H9 (cell line): ENCODE measurements around the gene KLHL20. TPM values are rescaled to one million over a fixed set of nuclear protein-coding genes. Genes with fewer than 3 reads are reported as not detected.

Source experiments
- DNase-seq: peaks from one replicate; pipeline ENCODE4 v3.0.0-alpha.2; 2017
- H2AFZ ChIP-seq: one replicate; pipeline ENCODE4 v1.6.1; 2013; ENCODE audit warnings: mild to moderate bottlenecking, low read length, control low read depth, moderate library complexity
- H2AK5ac ChIP-seq: 2 replicates; pipeline ENCODE4 v1.6.1; 2013; ENCODE audit warnings: low read length, control low read depth, mixed read lengths; ENCODE audit not compliant: insufficient read length
- H2BK120ac ChIP-seq: one replicate; pipeline ENCODE4 v1.6.1; 2013; ENCODE audit warnings: low read depth, mild to moderate bottlenecking, low read length, control low read depth, inconsistent platforms; ENCODE audit not compliant: poor library complexity, severe bottlenecking
- H2BK12ac ChIP-seq: 2 replicates; pipeline ENCODE4 v1.6.1; 2013; ENCODE audit warnings: low read length, control low read depth, mixed read lengths, low read depth; ENCODE audit not compliant: insufficient read length
- H2BK15ac ChIP-seq: 2 replicates; pipeline ENCODE4 v1.6.1; 2013; ENCODE audit warnings: low read depth, low read length, control low read depth
- H2BK20ac ChIP-seq: one replicate; pipeline ENCODE4 v1.6.1; 2013; ENCODE audit warnings: low read depth, mild to moderate bottlenecking, low read length, control low read depth, inconsistent platforms; ENCODE audit not compliant: poor library complexity, severe bottlenecking
- H2BK5ac ChIP-seq: 2 replicates; pipeline ENCODE4 v1.6.1; 2013; ENCODE audit warnings: low read length, control low read depth, mixed read lengths; ENCODE audit not compliant: insufficient read length
- H3K14ac ChIP-seq: 2 replicates; pipeline ENCODE4 v1.6.1; 2013; ENCODE audit warnings: low read length, control low read depth; ENCODE audit not compliant: insufficient read depth
- H3K18ac ChIP-seq: 2 replicates; pipeline ENCODE4 v1.6.1; 2013; ENCODE audit warnings: low read depth, mild to moderate bottlenecking, mixed read lengths, low read length, control low read depth; ENCODE audit not compliant: insufficient read length
- H3K23ac ChIP-seq: 2 replicates; pipeline ENCODE4 v1.6.1; 2013; ENCODE audit warnings: low read length, control low read depth, mixed read lengths, low read depth; ENCODE audit not compliant: insufficient read length
- H3K23me2 ChIP-seq: 2 replicates; pipeline ENCODE4 v1.6.1; 2013; ENCODE audit warnings: low read depth, mild to moderate bottlenecking, mixed read lengths, low read length, control low read depth; ENCODE audit not compliant: insufficient read length, poor library complexity, severe bottlenecking
- H3K27ac ChIP-seq: 2 replicates; pipeline ENCODE4 v1.5.1; 2013; ENCODE audit warnings: low read length, control low read depth, mixed read lengths, low read depth; ENCODE audit not compliant: insufficient read length
- H3K27me3 ChIP-seq: 2 replicates; pipeline ENCODE4 v1.6.1; 2013; ENCODE audit warnings: low read length, control low read depth, inconsistent platforms; ENCODE audit not compliant: insufficient read depth
- H3K4ac ChIP-seq: 2 replicates; pipeline ENCODE4 v1.6.1; 2013; ENCODE audit warnings: low read depth, mild to moderate bottlenecking, control low read depth, inconsistent platforms, low read length, moderate library complexity
- H3K4me1 ChIP-seq: 2 replicates; pipeline ENCODE4 v1.6.1; 2013; ENCODE audit warnings: low read length, control low read depth, inconsistent platforms; ENCODE audit not compliant: insufficient read depth
- H3K4me2 ChIP-seq: 2 replicates; pipeline ENCODE4 v1.6.1; 2013; ENCODE audit warnings: low read length, control low read depth, mixed read lengths; ENCODE audit not compliant: insufficient read length, insufficient read depth
- H3K56ac ChIP-seq: 2 replicates; pipeline ENCODE4 v1.6.1; 2013; ENCODE audit warnings: low read depth, mild to moderate bottlenecking, mixed read lengths, low read length, control low read depth; ENCODE audit not compliant: insufficient read length
- H3K79me1 ChIP-seq: 2 replicates; pipeline ENCODE4 v1.6.1; 2013; ENCODE audit warnings: low read depth, mild to moderate bottlenecking, moderate library complexity, low read length, control low read depth, inconsistent platforms; ENCODE audit not compliant: insufficient read depth, poor library complexity, severe bottlenecking
- H3K79me2 ChIP-seq: 2 replicates; pipeline ENCODE4 v1.6.1; 2013; ENCODE audit warnings: low read length, control low read depth, inconsistent platforms; ENCODE audit not compliant: insufficient read depth
- H3K9ac ChIP-seq: 2 replicates; pipeline ENCODE4 v1.6.1; 2013; ENCODE audit warnings: low read length, control low read depth, mixed read lengths; ENCODE audit not compliant: insufficient read length; ENCODE audit errors: extremely low read depth
- H3K9me3 ChIP-seq: one replicate; pipeline ENCODE4 v1.6.1; 2013; ENCODE audit warnings: low read depth, low read length, inconsistent platforms; ENCODE audit not compliant: control insufficient read depth
- H3T11ph ChIP-seq: one replicate; pipeline ENCODE4 v1.6.1; 2013; ENCODE audit warnings: mild to moderate bottlenecking, low read length, control low read depth, inconsistent platforms
- H4K20me1 ChIP-seq: one replicate; pipeline ENCODE4 v1.6.1; 2013; ENCODE audit not compliant: control insufficient read depth, insufficient read length, insufficient read depth
- H4K5ac ChIP-seq: 2 replicates; pipeline ENCODE4 v1.6.1; 2013; ENCODE audit warnings: low read depth, mild to moderate bottlenecking, mixed read lengths, low read length, control low read depth; ENCODE audit not compliant: insufficient read length
- H4K8ac ChIP-seq: replicated peaks from 2 replicates; pipeline ENCODE4 v1.6.1; 2013; ENCODE audit warnings: low read length, control low read depth, mixed read lengths, low read depth; ENCODE audit not compliant: insufficient read length
- H4K91ac ChIP-seq: 2 replicates; pipeline ENCODE4 v1.6.1; 2013; ENCODE audit warnings: low read depth, mild to moderate bottlenecking, moderate library complexity, mixed read lengths, low read length, control low read depth; ENCODE audit not compliant: insufficient read length
- H3K27ac Mint-ChIP-seq, 3 experiments: 2 replicates in 2 of 3; 3 replicates in 1 of 3; pipeline ENCODE4 v1.8.0; 2020 to 2021; ENCODE audit warnings: mixed read lengths in 3 of 3, mild to moderate bottlenecking in 1 of 3, moderate library complexity in 1 of 3
- H3K27me3 Mint-ChIP-seq: 2 replicates; pipeline ENCODE4 v1.8.0; 2021; ENCODE audit warnings: low read depth, mild to moderate bottlenecking, moderate library complexity, mixed read lengths
- H3K36me3 Mint-ChIP-seq, 3 experiments: 2 replicates in 2 of 3; 3 replicates in 1 of 3; pipeline ENCODE4 v1.8.0; 2020 to 2021; ENCODE audit warnings: low read depth in 3 of 3, mixed read lengths in 3 of 3; ENCODE audit not compliant: insufficient read depth in 1 of 3
- H3K4me1 Mint-ChIP-seq, 2 experiments: 2 replicates each; pipeline ENCODE4 v1.8.0; 2020; ENCODE audit warnings: mixed read lengths in 2 of 2
- H3K4me3 Mint-ChIP-seq, 2 experiments: 2 replicates in 1 of 2; 3 replicates in 1 of 2; pipeline ENCODE4 v1.8.0; 2020 to 2021; ENCODE audit warnings: mild to moderate bottlenecking in 2 of 2, mixed read lengths in 2 of 2, moderate library complexity in 1 of 2
- H3K9me3 Mint-ChIP-seq, 2 experiments: 2 replicates in 1 of 2; 3 replicates in 1 of 2; pipeline ENCODE4 v1.8.0; 2020; ENCODE audit warnings: mild to moderate bottlenecking in 2 of 2, mixed read lengths in 2 of 2, moderate library complexity in 1 of 2
- CTCF ChIP-seq: fragments of 200-600 bp; sonication (generic); conservative IDR thresholded peaks from 3 replicates; pipeline ENCODE4 v1.8.0; 2021; ENCODE audit warnings: antibody characterized with exemption, mild to moderate bottlenecking
- WGBS: extraction: QIAGEN DNeasy Blood & Tissue Kit; methylation state at CpG from one replicate; pipeline ENCODE4 v1.1.7; 2013; ENCODE audit warnings: missing lambda C conversion rate, low lambda C conversion rate, mixed read lengths; ENCODE audit not compliant: insufficient read length; ENCODE audit errors: extremely low coverage; 5-methylcytosine and 5-hydroxymethylcytosine counted together
- total RNA-seq: library from RNA; stranded (reverse); gene quantifications from 2 replicates; pipeline ENCODE4 v1.2.1, GENCODE V29; 2021

KLHL20 gene
- total RNA-seq, 1 experiment from 2014 or later: 12.2 TPM

- H3K4me3 Mint-ChIP-seq: no peak overlapping the region
- Histone ChIP-seq H2AFZ (no peak overlapping the region), H3K79me1 (no peaks in the 10 kb centered on the region), H2AK5ac (no peak overlapping the region), H3K14ac (no peak overlapping the region), H2BK12ac (no peak overlapping the region), H3K79me2 (no peaks in the 10 kb centered on the region), H4K91ac (no peak overlapping the region), H2BK15ac (no peak overlapping the region), H3T11ph (no peak overlapping the region), H4K5ac (no peak overlapping the region), H3K56ac (no peak overlapping the region), H3K9me3 (no peaks in the 10 kb centered on the region), H3K9ac (no peak overlapping the region), H4K8ac (no peak overlapping the region), H3K4me1 (no peaks in the 10 kb centered on the region), H3K23ac (peak overlapping the region; percentile 44), H4K20me1 (no peaks in the 10 kb centered on the region), H2BK20ac (no peak overlapping the region), H2BK120ac (no peak overlapping the region), H3K23me2 (no peaks in the 10 kb centered on the region), H3K18ac (no peak overlapping the region), H3K27ac (no peak overlapping the region), H3K4me2 (no peak overlapping the region), H3K4ac (no peak overlapping the region), H3K27me3 (no peaks in the 10 kb centered on the region; the same call in 1 of the 2 replicates), H2BK5ac (no peak overlapping the region)
- H3K36me3 Mint-ChIP-seq: no peaks in the 10 kb centered on the region
- no peaks in the 10 kb centered on the region for H3K9me3 Mint-ChIP-seq
- no CpG with 5 or more reads among the region's 2 CpGs for WGBS
- DNase-seq: no peak
- TF ChIP-seq CTCF: no peak
- H3K27ac Mint-ChIP-seq: no peak overlapping the region
- peaks cover 59% of the 10 kb centered on the region for H3K27me3 Mint-ChIP-seq
- no peaks in the 10 kb centered on the region for H3K4me1 Mint-ChIP-seq
Measured at GRCh38 chr1:173708787-173709186, 6.0 kb upstream of the KLHL20 start.
